ENCODE measurements around the gene SCTR.

SCTR gene

DNA sequence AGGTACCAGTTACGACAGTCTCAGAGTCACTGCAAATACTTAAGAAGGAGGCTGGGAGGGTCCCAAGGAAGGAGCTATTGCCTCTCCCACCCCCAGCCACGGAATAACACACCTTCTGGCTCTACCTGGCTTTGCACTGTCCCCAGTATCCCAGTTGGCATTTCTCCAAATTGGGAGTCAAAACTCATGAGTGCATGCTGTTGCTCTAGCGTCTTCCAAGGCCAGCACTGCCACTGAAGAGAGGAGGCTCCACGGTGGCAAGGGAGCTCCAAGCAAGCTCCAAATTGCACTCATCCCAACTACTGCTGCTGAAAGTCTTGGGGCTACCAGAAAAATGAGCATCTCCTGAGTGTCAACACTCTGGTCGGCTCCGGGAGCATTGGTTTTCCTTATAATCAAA, 1.6 kb downstream of the SCTR start:
- DNase-seq: no peak

DNA sequence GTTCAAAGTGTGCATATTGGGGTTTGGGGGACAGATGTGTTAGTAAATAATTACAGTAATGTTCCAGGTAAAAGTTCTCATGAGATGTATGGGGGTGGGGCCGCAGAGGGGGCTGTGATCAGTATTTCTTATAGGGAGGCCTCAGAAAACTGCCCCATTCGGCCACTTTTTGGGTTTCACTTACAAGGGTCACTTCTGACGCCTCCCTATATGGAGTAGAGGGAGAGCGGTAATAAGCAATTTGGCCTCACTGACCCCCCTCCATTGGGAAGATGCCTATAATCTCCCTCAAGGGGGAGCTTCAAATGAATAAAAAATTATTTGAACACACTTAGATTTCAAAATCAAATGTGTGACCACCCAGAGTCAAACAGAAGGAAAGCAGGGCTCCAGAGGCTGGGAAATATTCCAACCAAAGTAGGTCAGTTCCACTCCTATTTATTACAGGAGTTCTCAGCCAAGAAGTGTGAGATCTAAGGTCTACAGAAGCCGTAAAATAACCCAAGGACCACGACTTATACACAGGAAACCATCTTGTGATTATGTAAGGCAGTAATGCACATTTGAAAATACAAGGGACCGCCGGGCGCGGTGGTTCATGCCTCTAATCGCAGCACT, 2.7 kb downstream of the SCTR start:
- no peak for DNase-seq

DNA sequence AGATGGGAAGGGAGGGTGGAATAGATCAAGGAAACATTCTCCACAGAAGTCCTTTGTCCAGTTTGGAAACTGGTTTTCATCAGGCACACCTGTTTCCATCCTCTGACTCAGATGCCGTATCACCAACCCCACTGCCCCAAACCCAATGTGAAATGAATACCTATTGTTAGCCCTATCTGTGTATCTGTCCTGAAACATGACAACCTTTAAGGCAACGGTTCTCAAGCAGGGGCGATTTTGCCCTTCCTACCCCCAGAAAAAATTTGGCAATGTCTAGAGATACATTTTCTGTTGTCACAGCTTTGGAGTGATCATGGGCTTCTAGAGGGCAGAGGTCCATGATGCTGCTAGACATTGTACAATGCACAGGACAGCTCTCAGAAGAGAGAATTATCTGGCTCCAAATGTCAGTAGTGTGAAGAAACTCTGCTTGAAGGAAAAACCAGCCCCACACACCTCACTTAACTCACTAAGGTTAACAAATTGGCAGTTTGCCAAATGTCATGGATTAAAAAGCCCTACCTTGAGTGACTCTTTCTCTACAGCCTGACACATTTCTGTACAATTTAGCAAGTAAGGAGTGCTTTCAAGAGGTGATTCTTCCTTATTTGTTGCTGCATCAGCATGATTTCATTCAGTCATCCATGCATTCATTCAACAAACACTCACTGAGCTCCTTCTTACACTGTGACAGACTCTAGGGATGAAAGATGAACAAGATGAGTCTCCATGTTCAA, 3.4 kb downstream of the SCTR start:
- no peak for DNase-seq

DNA sequence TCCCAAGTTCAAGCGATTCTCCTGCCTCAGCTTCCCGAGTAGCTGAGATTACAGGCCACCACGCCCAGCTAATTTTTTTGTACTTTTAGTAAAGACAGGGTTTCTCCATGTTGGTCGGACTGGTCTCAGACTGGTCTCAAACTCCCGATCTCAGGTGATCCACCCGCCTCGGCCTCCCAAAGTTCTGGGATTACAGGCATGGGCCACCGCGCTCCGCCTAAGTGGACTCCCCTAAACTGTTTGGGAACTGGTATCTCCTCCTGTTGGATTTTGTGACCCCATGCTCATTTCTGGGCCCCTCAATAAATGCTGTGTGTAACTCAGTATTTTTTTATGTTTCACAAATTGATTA, 5.2 kb downstream of the SCTR start:
- no peak for DNase-seq

DNA sequence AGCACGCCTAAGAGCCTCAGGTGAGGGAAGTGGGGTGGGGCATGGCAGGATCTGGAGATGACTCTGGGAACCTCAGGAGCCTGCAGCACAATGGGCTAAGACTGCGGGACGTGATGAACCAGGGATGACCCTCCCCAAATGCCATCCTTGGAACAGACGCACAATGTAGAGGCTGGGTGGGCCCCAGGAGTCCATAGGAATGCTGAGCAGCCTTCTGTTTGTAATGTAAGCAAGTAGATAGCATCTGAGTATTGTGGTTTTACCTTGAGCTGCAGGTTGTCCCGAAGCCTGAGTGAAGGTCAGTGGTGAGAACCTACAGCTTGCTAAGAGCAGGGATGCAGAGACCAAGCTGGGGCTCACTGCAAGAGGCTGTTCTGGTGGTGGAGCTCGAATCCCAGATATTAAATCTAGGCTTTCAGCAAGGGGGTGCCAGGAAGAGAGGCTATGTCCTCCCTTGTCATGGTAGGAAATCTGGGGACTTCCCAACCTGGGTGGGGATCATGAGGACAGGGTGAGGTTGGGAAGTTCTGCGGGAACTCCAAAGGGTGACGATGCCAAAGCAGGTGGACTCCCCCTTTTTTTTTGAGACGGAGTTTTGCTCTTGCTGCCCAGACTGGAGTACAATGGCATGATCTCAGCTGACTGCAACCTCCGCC, 5.8 kb downstream of the SCTR start:
- no peak for DNase-seq

DNA sequence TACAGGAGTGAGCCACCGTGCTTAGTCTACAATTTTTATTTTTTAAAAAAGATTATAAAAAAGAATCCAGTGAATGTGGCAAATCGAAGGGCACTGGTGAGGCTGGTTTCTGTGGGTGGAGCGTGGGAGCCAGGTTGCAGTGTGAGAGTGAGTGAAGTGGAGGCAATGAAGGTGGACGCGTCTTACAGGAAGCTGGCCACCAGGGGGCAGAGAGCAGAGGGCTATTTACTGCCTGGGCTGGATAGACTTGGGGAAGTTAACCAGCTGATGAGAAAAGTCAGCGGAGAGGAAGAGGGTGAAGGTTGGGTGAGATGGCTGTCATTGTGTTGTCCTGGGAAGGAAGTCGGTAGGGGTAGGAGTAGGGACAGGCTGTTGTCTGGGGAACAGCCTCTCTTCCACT, 6.8 kb downstream of the SCTR start:
- no peak for DNase-seq

DNA sequence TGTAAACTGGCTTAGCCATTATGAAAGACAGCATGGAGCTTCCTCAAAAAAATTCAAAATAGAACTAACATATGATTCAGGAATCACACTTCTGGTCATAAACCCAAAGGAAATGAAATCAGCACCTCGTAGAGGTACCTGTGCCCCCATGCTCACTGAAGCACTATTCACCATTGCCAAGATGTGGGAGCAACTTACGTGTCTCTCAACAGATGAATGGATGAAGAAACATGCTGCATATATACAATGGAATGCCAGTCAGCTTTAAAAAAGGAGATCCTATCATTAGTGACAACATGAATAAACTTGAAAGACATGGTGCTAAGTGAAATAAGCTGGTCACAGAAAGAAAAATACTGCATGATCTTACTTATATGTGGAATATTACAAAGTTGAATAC, 8.2 kb downstream of the SCTR start:
- no peak for DNase-seq

DNA sequence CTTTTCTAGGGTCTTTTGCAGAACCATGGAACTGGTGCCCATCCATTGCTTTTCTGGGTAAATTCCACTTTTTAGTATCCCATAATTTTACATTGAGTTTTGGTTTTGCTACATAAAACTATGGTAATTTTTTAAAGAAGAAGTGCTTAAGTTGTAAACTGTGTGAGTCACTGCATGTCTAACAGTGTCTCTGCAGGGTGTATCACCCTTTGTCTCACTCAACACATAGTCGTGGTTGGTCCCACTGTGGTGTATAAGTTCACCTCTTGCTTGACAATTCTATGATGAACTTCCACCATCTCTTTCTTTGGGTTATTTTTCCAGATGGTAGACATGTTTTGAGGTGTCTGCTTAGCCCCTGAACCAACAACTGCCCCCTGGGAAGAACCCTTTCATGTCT, 10.5 kb downstream of the SCTR start:
- DNase-seq: no peak

DNA sequence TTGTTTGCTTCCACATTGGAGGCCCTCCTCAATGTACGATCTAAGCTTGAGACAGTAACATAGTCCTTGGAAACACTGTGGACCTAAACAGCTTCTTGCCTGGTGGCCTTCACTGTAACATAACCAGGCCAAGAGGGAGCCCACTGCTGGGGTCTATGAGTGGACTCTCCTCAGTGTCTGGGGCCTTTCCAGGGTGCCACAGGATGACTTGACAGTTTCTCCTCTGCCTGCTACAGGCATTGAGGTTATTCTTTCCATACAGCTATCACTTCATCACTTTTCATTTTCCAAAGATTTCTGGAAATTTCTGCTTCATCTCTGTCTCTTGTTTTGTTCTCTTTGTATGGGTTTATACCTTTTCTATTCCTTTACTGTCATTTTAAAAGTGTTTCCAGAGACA, 11.3 kb downstream of the SCTR start:
- DNase-seq: no peak

DNA sequence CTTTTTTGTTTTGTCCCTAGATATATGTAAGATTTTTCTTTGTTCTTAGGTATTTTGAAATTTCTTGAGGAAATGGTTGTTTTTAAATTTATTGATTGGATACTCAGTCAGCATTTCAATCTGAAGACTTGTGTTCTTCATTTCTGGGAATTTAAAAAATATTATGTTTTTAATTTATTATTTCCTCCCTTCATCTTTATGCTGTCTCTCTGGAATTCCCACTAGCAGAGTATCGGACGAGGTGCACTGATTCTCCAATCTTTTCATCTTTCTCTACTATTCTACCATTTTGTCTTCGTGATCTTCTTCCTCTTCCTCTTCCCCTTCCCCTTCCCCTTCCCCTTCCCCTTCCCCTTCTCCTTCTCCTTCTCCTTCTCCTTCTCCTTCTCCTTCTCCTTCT, 12.3 kb downstream of the SCTR start:
- no peak for DNase-seq

DNA sequence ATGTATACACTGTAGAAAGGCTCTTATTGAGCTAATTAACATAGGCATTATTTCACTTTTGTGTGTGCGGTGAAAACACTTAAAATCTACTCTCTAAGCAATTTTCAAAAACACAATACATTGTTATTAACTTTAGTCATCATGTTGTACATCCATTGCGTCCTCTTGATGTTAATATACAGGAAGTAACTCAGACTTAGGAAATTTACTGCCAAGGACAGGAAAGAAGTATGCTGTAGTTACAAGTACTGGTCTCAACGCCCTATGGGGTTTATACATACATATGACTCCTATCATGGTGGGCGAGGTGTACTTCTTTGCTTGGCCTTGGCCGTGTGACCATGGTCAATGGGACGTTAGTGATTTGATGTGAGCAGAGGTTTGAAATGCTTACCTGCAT, 15.5 kb downstream of the SCTR start:
- no peak for DNase-seq

DNA sequence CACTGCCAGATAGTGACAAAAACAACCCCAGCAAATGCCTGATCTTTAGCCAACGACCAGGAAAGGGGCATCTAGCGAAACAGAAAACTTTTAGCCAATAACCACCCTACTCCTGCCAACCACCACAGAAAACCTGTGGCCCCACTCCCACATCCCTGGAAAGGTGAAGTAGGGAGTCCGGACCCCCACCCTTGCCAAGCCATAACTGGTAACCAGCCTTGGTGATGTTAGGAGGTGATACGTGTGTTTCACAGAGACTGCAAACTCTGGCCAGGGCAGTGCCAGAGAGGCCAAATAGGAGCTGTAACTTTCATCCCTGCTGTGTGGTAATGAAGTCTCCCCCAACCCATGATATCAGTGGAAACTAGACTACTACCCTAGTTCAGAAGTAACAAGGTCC, 27.6 kb downstream of the SCTR start:
- no peak for DNase-seq

DNA sequence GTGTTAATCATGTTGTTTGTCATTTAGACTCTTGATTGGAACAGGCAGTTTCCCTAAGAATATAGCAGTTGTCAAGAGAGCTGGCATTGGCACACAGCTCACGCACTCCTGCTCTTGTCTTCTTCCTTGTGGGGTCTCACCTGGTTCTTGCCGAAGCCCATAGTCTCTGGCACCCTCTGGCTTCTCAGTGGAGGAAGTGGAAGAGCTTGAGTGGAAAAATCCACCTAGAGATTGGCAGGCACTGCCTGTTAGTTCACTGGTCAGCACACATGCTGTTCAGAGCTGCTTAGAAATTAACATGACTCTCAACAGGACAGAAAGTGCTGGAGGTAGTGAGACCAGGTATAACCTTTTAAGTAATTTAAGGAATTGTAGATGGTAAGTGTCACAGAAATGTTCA, 28.3 kb downstream of the SCTR start:
- DNase-seq: no peak

DNA sequence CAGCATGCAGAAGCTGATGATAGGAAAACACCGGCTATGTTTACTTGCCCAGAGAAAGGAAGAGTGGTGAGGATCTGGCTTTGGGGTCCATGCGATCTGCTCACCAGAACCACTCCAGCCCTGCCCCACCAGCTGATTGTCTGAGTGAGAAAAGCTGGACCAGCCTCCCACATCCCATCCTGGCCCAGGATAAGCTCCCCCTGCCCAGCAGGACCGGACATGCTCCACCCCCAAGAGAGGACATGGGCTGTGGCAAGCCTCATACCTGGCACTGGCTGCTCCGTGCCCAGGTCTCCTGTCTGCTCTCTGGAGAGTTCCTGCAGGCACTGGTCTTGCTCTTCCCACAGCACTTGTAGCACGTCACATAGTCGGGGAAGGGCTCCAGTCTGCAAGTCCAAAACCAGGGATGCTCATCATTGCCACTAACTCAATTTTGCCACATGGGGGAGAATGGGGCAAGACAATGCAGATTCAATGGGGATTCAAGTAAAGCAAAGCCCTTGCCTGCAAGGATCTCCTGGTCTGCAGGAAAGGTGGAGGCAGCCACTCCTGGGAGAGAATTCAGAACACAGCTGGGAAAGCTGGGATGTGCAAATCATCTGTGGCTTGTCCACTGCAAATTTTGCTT, 30.0 kb downstream of the SCTR start:
- DNase-seq: no peak

DNA sequence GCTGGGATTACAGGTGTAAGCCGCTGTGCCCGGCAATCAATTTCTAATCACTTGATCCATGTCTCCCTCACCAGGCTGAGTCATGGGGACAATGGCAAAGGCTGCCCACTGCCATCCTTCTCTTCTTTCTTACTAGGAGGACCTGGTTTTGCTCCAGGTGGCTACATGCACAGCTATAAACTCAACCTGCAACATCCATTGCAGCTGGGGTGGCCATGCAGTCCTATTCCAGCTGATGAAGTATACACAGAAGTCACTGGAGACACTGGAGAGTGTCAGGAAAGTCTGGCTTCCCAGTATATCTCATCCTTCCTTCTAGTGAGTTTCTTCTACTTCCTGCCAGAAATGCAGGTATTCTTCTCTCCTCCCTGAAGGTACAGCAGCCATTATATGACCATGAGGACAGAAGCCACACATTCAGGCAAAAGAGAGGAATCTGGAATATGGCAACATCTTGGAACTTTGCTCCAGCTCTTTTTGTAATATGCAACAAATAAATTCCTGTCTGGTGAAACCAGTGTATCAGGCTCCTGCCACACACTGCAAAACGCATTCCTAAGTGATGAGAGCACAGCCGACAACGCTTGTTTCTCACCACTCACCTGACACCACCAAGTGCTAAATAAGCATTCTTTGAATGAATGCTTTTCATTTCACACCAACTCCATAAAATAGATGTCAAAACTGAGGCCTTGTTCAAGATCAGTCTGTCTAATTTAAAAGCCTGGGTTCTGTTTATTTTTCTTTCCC, 32.3 kb downstream of the SCTR start:
- no peak for DNase-seq

DNA sequence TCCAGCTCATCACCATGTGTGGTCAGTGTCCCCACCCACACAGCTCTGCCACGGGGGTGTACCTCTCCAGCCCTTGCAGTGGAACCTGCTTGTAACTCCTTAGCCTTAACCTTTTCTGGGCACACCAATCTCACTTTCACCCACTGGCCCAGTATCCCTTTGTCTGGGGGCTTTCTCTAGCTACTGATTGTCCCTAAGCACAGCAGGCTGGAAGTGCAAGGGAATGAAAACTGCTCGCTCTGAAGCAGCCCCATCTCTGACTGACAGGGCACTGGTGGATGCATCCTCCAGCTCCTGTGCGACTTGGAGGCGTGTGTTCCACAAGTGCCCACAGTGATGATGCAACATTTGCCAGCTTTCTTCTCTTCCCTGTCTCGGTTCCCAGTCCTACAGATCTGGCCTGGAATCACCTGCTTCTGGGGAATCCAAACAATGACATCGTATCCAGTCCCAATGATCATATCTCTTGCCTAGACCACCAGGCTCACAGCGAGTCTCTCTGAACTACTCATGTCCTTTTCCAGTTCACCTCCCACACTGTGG, 33.6 kb downstream of the SCTR start:
- no peak for DNase-seq

DNA sequence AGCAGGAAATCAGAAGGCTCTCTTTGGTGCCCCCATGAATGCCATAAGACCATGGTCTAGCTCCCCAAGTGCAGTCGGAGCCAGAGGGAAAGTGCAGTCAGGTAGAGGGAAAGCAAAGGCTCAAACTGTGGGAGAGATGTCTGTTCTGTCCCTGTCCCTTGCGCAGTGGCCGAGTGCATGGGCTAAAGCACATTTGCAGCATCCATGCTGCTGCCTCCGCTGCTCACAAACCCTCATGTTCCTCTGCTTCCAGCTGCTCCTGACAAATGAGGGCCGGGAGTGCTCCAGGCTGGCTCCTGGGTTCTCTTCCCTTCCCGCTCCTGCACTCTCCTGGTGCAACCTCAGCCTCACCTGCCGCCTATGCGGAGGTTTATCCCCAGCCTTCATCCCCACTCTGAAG, 34.2 kb downstream of the SCTR start:
- DNase-seq: no peak

DNA sequence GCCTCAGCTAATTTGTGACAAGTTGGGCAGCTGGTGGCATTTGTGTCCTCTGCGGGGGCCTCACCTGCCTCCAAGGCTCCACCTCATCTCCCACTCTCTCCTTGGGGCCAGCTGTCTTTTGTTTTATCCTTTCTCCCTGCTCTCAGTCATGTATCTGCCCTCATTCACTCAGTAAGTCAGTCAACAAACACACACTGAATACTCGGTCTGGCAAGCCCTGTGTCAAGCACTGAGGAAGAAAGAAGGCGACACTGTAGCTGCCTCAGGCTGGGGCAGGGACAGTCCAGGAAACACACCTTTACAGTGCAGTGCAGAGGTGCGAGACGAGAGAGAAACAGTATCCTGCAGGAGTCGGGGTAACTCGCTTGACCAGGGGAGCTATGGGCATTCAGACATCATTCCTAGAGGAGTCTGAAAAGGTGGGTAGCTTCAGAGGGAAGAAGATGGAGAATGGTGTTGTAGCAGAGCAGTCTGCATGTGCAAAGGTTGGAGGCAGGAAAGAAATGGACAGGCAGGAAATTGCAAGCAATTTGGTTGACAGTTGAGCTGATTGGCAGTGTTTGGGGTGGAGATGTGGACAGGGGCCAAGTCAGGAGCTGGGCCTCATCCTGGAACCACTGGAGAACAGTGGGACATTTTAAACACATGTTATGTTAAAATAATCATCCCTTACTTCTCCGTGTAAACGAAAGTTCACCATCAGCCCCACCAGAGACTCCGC, 34.9 kb downstream of the SCTR start:
- DNase-seq: no peak

DNA sequence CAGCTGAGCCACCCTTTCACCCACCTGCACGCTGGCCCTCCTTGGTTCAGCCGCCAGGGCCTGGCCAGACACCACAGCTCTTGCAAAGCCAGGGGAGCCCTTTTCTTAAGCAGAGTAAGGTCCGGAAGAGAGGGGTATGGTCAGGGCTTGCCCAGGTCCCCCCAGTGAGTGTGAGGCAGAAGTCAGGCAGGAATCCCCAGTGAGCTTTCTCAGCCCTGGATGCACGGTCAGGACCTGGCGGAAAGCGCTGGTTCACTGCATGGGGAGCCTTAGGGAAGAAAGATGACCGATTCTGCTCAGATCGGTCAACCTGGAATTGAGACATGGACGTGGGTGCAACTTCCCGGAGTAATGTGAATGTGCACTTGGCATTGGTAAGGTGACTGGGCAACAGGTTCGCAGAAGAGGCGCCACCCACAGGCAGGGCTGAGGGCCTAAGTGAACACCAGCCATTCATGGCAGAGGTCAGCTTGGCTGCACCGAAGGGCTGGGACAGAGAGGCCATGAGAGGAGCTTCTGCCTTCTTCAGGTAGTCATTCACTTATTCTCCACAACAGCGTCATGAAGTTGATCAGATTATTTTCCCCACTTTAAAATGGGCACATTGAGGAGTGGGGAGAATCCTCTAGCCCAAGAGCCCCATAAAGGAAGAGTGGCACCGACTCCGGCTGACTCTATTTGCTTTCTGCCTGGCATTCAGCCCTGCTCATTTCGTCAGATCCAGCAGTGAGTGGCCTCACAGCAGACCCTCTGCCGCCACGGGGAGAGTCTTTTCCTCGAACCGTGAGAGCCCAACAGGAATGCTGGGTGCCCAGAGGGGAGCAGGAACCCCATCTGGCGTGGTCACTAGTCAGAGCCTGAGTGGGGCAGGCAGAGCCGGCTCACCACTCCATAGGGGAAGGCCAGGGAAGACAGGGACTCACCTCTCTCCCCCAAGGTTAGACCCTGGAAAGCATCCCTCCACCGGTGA, 35.8 kb downstream of the SCTR start:
- DNase-seq: no peak

DNA sequence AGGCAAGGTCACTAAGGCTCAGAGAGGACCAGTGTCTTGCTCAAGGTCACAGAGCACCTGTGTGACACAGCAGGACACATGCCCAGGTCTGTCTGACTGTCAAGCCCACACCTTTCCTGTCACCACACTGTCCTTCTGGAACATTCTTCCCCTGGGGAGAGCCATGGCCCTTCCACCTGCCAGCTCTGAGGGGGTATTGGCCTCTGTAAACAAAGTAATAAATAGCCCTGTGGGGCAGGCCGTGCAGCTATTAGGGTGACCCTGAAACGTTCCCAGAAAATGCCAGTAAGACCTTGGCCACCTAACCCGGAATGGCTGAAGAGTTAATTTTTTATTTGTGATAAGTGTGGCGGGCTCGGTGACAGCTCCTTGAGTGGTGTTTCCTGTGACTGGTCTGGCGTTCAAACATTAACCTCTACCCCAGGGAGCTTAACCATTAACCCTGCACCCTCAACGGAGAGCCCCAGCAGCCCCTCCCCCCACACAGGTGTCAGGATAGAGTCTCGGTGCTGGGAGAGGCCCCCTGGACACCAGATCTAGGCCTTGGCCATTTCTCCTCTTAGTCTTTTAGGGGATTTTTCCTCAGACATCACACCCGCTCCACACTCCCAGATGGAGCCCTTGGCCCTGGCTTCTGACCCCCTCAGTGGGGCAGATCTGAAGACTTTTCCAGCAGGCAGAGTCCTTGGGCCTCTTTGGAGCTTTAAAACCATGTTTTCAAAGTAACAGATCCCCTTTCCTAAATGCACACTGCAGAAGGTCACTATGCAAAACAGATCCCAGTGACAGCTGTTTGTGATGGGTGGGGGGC, 36.6 kb downstream of the SCTR start:
- no peak for DNase-seq

Data from activated effector memory CD4-positive, alpha-beta T cell treated with Interleukin-2 at 50 U/mL for 16 hours (primary cell).